CD4-positive, alpha-beta T cell treated with Interleukin-4 for 1 hour (primary cell): Measurements from ENCODE around the gene PRKCE.

Experiments
- DNase-seq, 2 donors: peaks; one replicate each; pipeline ENCODE4 v3.0.0-alpha.2; 2020 to 2022

The PRKCE gene

DNA sequence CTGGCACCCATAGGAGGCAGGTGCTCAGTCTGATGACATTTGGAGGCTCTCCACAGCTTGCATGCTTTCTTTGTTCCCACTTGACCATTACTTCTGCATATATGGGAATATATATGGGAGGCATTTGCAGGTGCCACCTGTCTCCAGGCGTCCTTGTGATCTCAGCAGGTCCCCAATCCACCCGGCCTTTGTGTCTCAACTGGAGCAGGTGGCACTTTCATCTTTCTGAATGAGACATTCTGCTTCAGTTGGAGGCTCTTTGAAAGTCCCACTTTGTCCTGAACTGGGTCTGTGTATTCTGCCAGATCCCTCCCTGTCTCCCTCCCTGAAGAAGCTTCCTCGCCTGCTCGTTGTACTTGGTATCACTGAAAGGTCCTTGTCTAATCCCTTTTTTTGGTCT is 327.6 kb downstream of the PRKCE start:
- no peak for DNase-seq

DNA sequence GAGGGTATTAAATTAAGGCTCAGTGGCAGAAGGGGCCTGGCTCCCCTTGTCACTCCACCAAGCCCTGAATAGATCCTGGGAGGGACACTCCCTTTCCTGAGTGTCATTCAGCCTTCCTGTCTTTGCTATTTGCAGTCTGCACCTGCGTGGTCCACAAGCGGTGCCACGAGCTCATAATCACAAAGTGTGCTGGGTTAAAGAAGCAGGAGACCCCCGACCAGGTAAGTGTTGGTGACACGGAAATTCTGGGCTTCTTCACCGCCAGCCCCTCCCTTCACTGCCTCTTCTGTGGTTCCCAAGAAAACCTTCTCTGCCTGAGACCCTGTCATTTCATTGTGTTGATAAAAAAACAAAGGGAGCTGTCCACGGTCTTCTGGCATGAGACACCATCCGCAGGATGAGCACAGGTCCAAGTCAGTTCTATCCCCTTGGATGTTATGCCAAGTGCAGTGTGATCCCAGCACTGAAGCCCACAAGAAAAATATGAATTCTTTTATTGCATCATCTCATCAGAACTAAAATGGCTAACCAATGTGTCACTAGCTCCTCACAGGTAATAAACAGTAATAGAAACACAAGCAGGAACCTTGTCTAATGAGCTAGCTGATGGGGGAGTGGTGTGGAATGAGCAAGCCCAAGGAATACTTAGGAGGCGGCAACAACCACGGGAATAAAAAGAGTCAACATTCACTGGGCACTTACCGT is 328.8 kb downstream of the PRKCE start:
- DNase-seq, result no peak

DNA sequence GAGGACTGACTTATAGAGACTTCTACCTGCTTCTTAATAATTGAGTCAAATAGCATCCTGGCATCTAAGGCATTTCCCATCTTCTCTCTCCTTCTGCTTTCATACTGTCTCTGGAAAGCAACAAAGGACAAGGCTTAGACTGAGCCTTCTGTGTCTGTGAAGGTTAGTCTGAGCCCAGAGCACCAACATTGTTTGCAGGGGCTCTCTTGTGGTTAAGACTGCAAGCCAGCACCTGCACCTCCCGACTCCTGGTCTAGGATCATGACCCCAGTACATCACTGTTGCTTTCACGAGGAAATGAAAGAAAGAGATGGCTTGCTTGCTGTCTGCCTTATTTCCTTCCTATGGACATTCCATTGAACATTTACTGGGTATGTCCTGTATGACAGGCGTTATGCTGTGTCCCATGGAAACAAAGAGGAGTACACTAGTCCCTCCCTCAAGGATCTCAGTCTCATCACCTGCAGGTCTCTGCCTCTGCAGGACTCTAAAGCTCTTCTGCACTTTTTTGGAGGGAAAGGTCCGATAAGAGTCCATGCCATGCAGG is 330.0 kb downstream of the PRKCE start:
- DNase-seq, result no peak

DNA sequence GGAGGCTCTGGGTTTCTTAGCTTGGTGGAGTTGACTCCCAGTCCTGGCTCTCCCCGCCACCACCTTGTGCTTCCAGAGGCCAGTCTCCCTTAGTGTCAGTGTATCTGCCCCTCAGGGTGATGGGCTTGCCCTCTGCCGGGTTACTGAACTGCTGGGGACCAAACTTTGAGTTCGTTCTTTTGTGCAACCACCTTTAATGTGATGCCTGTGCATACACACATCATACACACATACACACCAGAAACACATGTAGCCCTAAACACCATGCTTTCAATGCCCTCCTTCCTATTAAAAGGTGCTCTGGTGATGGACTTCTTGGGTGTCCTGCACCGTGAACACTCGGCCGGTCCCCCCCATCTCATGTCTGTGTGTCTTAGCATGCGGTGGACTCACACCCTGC is 330.6 kb downstream of the PRKCE start:
- DNase-seq, result no peak

DNA sequence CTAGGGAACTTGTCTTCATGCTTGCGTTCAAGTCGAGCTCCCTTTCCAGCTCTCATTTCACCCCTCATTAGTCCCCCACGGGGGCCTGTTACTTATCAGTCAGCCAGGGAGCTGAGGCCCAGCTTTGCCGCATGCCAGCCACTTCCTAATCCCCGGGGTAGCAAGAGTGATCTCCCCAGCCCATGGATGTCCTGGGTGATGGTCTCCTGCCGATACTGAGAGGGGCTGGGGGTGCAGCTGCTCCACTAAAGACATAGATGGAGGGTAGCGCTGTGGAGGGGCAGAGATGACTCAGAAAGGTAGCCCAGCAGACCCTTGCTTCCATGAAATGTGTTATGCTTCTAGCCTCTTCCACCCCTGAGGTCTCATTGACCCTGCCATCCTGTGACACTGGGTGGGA is 331.7 kb downstream of the PRKCE start:
- DNase-seq, result no peak

DNA sequence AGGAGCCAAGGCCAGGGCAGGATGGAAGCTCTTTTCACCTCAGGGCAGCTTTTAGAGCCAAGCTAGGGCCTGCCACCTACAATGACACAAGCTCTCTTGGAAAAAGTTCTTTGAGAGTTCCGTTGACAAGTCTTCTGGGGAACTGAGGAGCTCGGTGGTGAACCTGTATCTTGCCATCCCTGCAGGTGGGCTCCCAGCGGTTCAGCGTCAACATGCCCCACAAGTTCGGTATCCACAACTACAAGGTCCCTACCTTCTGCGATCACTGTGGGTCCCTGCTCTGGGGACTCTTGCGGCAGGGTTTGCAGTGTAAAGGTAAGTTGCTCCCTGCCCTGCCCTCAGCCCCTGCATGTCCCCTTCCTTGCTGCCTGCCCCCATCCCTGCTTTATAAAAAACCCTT is 332.9 kb downstream of the PRKCE start:
- no peak for DNase-seq

DNA sequence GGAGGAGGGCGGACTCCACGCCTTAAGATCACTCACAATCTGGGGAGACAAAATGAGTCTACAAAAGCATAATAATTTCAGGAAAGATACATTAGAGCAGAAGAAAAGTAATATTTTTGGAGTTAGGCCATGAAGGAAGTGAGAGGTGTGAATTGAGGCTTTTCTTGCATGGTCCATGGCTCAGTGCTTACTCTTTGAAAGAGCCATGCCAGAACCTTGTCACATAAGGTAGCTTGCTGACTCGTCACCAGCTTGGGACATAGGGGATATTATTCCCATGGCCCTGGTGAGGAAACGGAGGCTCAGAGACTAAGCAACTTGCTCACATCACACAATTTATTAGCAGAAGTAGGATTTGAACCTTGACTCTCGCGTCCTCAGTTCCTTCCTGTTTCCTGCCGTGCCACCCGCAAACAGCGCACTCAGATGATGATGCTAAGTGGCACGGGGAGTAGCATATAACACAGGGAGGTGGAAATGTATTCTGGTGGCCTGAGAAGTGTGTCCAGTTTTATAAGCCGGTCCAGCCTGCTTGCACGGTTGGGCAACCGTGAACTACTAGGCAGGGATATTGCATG is 333.5 kb downstream of the PRKCE start:
- no peak for DNase-seq

DNA sequence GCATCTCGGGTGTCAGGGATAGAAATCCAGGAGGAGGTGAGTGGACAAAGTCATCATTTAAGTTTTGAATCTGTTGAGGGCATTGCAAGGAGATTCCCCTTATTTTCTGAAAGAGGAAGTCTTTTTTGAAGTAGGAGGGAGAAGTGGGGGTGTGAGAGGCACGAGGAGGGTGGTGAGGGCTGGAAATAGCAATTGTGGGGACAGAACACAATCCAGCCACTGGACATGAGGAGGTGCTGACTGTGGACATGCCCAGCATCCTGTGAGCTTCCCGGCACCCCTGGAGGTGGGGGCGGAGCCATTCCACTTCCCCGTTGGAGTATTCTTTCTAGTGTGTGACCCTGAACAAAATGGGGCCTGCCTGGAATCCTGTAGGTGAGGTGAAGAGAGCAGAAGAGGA is 335.0 kb downstream of the PRKCE start:
- no peak for DNase-seq

DNA sequence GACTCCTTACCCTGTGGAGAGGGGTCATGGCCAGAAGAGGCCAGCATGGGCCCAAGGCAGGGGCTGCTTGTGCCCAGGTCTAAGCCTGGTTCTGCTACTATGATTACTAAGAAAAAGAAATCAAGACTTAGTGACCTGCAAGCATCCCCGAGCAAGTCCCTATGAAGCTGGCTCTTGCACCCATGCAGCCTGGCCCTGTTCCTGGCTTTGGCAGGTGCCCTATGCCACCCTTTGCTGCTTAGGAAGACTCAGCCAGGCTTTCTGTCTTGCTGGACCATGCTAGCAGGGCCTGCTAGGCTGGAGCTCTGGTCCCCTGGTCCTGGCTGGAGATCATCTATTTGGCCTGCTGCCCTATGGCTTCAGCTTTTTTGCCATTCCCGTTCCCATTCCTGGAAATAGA is 336.4 kb downstream of the PRKCE start:
- no peak for DNase-seq

DNA sequence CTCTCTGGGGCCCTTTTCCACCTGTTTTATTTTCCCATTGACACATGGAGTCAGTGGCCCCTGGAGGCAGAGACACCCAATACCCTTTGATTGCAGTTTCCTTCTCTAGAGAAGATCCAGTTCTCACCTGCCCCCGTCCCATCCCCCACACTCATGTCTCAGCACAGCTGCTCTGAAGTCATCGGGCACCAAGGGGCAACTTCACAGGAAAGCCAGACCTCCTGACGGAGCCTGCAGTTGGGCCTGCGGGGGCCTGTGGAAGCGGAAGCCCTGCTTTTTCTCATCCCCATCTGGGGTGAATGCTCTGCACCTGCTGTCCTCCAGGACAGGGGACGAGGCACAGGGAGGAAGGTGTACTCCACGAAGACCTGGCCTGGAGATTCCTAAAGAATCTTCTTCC is 337.4 kb downstream of the PRKCE start:
- DNase-seq, result no peak

DNA sequence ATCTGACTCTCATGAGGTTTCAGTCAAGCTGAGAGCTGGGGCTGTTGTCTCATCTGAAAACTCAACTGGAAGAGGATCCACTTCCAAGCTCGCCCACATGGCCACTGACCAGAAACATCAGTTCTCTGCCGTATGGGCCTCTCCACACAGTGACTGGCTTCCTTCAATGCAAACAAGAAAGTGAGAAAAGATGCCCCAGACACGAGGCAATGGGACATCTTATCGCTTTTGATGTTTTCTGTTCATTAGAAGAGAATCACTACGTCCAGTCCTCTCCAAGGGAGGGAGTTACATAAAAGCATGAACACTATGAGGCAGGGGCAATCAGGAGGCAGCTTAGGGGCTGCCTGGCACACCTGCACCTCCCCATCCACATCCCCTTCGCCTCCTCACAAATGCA is 338.7 kb downstream of the PRKCE start:
- no peak for DNase-seq

DNA sequence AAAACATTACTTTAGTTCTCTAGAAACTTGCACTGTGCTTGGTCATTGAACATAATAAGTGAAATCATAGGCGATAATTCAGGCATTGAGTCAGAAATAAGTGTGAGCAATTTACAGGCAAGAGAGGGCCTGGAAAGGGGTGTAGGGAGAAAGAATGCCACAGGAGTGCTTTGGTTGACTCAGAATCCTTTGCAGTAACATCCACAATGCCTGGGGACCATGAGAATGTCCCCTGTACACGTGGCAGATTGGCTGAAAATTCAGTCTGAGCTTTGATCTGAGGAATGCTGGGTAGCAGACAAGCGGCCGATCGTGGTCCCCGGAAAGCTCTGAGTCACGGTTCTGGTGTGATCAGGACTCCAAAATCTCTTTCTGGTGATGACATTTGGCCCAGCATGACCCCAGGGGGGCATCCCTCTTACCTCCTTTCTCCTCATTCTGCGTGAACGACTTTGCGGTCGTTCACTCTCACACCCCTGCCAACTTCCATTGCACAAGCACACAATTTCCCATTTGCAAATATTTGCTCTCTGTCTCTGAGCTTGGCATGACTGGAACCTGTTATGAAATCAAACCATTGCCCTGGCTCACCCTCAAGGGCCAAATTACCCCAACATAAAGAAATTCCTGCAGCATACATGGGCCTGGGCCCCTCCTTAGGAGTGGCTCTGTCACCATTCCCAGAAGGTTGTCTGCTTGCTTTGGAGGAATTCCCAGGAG is 340.7 kb downstream of the PRKCE start:
- no peak for DNase-seq

DNA sequence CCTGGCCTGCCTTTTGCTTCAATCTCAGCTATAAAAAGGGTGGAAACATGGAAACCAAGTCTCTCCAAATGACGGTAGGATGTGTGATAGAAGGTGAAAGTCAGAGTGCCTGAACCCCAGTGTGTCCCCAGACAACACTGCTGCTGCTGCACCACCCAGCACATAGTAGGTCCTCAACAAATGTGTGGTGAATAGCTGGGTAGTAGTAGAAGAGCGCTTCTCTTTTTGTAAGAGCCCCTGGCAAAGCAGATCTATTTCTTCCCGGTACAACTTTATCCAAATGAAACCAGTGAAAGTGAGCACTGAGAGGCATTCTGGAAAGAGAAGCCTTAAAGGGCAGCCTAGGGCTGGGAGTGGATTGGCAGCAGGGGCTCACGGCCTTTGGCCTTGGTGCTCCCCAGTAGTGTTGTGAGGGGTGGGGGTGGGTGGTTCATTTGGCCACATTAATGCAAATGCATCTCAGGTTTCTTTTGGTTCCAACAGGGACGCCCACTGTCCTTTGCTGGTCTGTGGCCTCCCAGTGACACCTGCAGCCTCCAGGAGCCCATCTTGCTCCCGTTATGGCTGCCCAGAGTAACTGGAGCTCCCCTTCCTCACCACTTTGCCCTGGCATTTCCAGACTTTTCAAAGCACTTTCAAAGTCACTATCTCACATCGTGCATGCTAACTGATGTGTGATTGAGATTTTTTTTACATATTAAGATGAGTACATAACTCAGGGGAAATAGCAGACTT is 341.4 kb downstream of the PRKCE start:
- DNase-seq, result no peak

DNA sequence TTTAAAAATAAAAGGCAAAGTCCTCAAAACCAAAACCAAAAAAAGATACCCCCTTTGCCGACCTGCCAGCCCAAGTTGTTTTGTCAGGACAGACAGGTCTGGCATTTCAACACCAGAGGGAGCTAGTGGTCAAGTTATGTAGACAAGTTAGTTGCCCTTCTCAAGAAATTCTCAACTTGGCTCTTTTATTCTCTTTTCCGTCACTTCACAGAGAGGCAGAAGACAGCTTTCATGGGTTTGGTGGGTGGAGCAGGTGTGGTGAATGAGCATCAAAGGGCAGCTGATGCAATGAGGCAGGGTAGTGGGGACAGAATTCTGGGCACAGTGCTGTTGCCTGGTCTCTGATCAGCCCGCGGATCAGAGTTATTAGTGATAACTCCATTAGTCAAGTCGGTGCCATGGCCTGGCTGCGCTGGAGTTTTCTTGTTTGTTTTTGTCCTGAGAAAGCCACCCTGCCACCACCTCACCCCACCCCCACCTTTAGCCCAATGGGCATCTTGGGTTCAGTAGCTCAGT is 342.1 kb downstream of the PRKCE start:
- DNase-seq, result peak; percentile 60 to 68

DNA sequence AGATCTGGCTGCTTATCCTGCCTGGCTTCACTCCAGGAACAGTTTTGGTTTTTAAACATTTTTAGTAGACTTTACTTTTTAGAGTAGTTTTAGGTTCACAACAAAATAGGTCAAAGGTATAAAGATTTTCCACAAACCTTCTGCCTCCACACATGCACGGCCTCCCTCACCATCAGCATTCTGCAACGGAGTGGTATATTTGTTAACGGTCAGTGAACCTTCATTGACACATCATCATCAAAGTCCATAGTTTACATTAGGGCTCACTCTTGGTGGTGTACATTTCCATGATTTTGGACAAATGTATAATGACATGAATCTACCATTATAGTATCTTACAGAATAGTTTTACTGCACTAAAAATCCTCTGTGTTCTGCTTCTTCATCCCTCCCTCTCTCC is 342.6 kb downstream of the PRKCE start:
- no peak for DNase-seq

DNA sequence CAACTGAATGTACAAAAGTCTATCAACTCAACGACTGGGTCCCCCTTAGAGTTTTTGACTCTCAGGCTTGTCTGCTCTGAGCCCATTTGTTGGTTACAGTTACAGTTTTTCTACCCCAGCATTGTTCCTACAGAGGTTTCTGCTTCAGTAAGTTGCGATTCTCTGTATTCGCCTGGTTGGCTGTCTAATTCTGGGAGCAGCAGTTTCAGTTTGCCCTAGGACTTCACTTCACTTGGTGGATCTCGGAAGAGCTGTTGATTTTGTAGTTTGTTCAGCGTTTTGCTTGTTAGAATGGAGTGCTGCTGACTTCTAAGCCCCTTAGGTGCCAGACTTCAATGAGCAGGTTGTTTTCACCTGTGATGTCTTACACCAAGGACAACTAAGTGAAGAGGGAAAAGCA is 349.2 kb downstream of the PRKCE start:
- DNase-seq, result no peak

DNA sequence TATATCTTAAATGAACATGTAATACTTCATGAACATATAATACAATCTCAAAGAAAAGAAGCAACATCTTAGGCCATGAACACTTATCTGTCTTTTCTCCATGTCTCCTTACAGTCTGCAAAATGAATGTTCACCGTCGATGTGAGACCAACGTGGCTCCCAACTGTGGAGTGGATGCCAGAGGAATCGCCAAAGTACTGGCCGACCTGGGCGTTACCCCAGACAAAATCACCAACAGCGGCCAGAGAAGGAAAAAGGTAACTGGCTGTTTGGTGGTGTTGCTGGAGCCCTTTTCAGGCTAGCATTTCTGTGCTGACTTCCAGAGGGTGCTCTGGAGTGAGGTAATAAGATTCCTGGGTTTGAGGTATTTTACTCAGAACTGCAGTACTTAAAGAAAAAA is 349.8 kb downstream of the PRKCE start:
- DNase-seq, result no peak

DNA sequence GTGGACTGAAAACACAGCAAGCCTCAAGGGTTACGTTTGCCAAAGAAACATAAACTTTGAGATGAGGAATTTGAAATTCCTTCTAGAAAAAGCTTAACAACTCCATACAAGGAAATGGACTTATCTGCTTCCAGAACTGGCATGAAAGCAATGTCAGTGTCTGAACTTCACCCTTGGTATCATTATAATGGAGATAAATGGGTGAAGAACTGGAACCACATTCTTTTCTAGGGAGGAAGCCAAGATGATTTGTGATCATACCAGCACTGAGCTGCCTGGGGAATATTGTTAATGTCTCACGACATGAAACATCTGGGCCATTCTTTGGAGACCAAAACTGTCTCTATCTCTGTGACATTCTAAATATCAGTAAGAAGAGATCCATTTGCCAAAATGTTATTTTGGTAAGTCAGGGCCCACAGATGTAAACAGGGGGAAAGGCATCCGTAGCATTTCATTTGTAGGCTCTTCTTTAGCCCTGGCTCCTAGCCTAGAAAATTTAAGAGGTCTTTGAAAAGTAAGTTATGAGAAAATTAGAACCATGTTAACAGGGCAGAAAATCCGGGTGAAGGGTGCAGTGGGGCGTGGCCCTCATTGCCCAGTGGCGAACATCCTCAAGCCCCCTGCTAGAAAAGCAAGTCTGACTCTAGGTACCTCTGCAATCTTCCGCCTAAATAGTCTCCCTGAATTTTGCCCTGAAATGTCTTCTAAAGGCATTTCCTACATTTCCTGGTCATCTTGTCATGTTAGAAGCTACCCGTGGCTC is 350.4 kb downstream of the PRKCE start:
- DNase-seq, result no peak

DNA sequence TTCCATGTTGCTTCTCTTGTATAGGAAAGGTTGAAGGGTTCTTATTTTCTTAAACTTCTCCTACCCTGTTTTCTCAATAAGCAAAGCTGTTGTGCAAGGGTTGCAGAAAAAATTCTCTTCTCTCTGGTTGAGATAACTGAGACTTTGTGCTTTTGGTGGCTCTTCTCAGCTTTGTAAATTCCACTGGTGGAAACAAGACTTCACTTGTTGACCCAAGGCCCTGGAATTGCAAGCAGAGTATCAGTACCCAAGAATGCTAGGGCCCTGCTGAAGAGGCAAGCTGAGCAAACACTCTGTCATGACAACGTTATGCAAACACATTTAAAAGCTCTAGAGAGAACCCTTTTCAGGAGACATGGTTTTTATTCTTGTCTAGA is 351.0 kb downstream of the PRKCE start:
- no peak for DNase-seq

DNA sequence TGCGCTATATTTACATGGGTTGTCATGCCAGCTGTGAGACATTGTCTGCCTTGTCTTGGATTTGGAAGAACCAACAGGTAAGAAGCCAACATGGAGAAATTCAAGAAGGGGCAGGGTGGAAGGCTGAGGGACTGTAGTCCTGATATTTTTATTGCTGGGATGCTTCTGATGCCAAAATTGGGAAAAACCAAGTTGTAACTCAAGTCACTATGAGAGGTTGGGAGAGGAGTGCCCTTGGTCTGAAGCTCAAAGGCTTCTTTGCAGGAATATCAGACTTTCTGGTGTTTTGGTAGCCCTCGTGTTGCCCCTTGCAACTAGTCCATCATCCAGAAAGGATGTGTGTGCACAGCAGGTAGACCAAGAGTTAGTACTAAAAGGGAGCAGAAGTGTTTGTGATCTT is 351.5 kb downstream of the PRKCE start:
- DNase-seq, result no peak

DNA sequence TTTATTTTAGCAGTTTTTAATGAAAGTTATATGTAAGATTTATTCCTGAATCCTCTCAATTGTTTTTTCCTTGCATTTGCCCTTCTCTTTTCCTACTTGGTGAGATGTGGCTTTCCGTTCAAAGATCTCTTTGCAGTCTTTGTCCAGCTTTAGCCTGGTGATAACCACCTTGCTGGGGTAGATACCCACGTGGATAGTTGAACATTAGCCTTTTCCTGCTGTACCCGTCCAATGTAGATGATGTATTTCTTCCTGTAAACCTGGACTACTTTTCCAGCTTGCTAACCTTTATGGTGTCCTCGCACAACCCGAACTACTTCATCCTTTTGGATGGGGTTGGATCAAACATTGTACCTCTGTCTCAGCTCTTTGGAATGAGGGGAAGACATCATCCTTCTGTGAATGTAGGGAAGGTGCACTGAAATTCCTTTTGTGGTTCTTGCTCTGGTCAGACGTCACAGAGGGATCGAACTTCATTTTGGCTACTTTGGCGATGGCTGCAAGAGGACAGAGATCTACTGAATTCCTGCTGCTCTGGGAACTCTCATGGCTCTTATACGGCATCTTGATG is 352.5 kb downstream of the PRKCE start:
- DNase-seq, result no peak

DNA sequence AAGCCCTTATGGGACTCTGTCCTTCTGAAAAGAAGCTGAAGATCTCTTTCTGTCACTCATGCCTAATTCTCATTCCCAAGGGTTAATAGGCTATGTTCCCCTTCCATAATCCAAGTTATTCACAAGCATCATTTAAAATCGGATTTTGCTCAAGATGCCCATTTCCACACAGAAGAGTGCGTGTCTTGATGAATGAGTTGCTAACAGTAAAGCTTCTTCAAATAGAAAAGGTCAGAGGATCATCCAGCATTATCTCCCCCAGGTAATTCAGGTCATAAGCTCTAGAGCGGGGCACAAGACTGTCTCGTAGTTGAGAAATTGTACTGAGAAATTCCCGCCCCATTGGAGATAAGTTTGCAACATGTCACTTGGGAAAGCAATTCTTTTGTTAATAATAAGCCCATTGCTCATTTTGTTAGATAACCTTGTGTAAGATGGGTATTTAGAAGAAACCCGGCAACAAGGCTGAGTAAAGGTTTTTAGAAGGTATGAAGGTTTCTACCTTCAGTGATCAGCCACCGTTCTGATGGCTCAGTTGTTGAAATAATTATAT is 355.1 kb downstream of the PRKCE start:
- no peak for DNase-seq
